Psoas muscle (tissue), 8 donors: ENCODE results near the gene DLX5. TPM values are rescaled to one million over a fixed set of nuclear protein-coding genes. Genes with fewer than 3 reads are reported as not detected.

Source experiments
- ATAC-seq, 4 donors: fragments of 200-7000 bp; cut with Tn5 transposase; one replicate each; pipeline ENCODE4 v1.9.1; 2020; ENCODE audit warnings: moderate library complexity in 3 of 4, mild to moderate bottlenecking in 2 of 4
- DNase-seq, 2 donors: peaks; one replicate each; pipeline ENCODE4 v3.0.0-alpha.2; 2020
- H3K27ac ChIP-seq: fragments of 200-600 bp; one replicate; pipeline ENCODE4 v1.8.0; 2022
- H3K27me3 ChIP-seq, 3 donors: fragments of 200-600 bp in 1 of 3; one replicate each; pipeline versions ENCODE4 v1.6.1 to v1.8.0; 2013 to 2022; ENCODE audit warnings: low read length in 2 of 3, mild to moderate bottlenecking in 2 of 3, moderate library complexity in 1 of 3; ENCODE audit not compliant: insufficient read depth in 3 of 3
- H3K36me3 ChIP-seq, 2 donors: fragments of 200-600 bp in 1 of 2; one replicate each; pipeline versions ENCODE4 v1.6.1 to v1.8.0; 2013 to 2022; ENCODE audit warnings: low read depth in 1 of 2, mild to moderate bottlenecking in 1 of 2, moderate library complexity in 1 of 2; ENCODE audit not compliant: insufficient read depth in 1 of 2
- H3K4me1 ChIP-seq: fragments of 200-600 bp; one replicate; pipeline ENCODE4 v1.8.0; 2022
- H3K4me3 ChIP-seq: fragments of 200-600 bp; one replicate; pipeline ENCODE4 v1.8.0; 2022; ENCODE audit warnings: mild to moderate bottlenecking
- H3K9me3 ChIP-seq: fragments of 200-600 bp; one replicate; pipeline ENCODE4 v1.8.0; 2022
- whole genome bisulfite sequencing, 3 donors: extraction: QIAGEN DNeasy Blood & Tissue Kit; methylation state at CpG; one replicate each; pipeline versions ENCODE4 v1.1.6 to v1.1.7; 2013; 5-methylcytosine and 5-hydroxymethylcytosine counted together
- intact Hi-C, 2 donors: fragments of 100-400 bp; cut with DNase I; formaldehyde crosslinking; loops; one replicate each; pipeline versions ENCODE4 v1.11.0 to v1.14.2; 2022
- polyA plus RNA-seq, 3 donors: library from polyadenylated mRNA; stranded (reverse); fragments of 200-250 nt; gene quantifications; one replicate each; pipeline ENCODE4 v1.2.3, GENCODE V29; 2013
- total RNA-seq, 4 donors: library from RNA; stranded (reverse); fragmentation: NEBNext Ultra II Directional in 2 of 4; extraction: Animal tissue kit (Norgen Biotek cat#: 25700) in 2 of 4; gene quantifications; one replicate each; pipeline versions ENCODE4 v1.2.1 to v1.2.4, GENCODE V29; 2021 to 2023
- TF ChIP-seq, protein P1 (sequence below): fragments of 200-600 bp; IDR thresholded peaks from one replicate; pipeline ENCODE4 v1.8.0; 2022; ENCODE audit warnings: antibody characterized with exemption
- donor health status: healthy with polysubstance abuse.
- donor health status: DM: no; HTN: no; CAD: no; lungs with moderate emphysema.
- donor health status: Bipolar disorder and iron deficiency.
- donor health status: healthy.
- donor health status: DM: yes; HTN: yes; CAD: no.
- donor health status: DM: no; HTN: no; CAD: no.
- donor health status: DM: no; HTN: no; CAD: no.
- donor health status: DM: yes; HTN: yes; CAD: no.

DLX5 gene
- total and polyA plus RNA-seq, 7 donors: not detected

DNA sequence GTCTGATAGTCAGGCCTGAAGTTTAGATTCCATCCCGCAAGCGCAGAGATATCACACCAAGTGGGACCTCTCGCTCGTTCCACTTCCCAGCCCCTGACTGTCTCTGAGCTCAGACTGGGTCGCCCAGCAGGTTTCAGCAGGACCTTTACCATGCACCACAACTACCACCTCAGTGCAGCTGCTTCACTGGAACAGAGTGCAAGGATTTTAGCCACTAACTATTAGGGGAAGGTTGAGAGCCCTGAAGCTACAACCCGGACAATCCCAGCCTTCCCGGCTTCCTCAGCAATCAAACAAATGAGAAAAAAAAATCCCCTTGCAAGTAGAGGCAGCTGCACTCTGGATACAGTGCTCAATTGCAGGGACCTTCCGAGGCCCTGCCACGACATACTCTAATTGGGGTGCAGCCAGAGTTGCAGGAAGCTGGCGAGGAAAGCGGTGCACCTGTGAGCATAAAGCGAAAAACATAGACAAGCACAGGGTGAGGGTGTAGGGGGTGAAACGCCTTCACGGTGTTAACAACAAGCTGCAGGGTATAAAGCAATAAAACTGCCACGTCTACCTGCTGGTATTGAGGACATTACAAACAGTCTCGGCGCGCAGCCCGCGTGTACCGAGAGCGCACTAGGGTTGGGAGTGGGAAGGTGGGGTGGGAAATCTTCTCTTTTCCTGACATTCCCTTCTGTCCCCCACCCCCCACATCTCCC is 21.9 kb downstream of the DLX5 start:
- Histone ChIP-seq H3K36me3 (no peaks in the 10 kb centered on the region), H3K4me1 (peaks cover 13% of the 10 kb centered on the region), H3K27me3 (peaks cover 7 to 100% (median 60%) of the 10 kb centered on the region in 3 donors), H3K4me3 (no peak overlapping the region), H3K27ac (no peak overlapping the region), H3K9me3 (no peaks in the 10 kb centered on the region)
- DNase-seq: no peak
- TF ChIP-seq, protein P1, sequence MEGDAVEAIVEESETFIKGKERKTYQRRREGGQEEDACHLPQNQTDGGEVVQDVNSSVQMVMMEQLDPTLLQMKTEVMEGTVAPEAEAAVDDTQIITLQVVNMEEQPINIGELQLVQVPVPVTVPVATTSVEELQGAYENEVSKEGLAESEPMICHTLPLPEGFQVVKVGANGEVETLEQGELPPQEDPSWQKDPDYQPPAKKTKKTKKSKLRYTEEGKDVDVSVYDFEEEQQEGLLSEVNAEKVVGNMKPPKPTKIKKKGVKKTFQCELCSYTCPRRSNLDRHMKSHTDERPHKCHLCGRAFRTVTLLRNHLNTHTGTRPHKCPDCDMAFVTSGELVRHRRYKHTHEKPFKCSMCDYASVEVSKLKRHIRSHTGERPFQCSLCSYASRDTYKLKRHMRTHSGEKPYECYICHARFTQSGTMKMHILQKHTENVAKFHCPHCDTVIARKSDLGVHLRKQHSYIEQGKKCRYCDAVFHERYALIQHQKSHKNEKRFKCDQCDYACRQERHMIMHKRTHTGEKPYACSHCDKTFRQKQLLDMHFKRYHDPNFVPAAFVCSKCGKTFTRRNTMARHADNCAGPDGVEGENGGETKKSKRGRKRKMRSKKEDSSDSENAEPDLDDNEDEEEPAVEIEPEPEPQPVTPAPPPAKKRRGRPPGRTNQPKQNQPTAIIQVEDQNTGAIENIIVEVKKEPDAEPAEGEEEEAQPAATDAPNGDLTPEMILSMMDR: no peak
- no peak for ATAC-seq
- 10 to 19% (median 15%) methylated on average over 22 of the region's 22 CpGs for WGBS, 3 donors
- intact Hi-C loops: no loop called here

DNA sequence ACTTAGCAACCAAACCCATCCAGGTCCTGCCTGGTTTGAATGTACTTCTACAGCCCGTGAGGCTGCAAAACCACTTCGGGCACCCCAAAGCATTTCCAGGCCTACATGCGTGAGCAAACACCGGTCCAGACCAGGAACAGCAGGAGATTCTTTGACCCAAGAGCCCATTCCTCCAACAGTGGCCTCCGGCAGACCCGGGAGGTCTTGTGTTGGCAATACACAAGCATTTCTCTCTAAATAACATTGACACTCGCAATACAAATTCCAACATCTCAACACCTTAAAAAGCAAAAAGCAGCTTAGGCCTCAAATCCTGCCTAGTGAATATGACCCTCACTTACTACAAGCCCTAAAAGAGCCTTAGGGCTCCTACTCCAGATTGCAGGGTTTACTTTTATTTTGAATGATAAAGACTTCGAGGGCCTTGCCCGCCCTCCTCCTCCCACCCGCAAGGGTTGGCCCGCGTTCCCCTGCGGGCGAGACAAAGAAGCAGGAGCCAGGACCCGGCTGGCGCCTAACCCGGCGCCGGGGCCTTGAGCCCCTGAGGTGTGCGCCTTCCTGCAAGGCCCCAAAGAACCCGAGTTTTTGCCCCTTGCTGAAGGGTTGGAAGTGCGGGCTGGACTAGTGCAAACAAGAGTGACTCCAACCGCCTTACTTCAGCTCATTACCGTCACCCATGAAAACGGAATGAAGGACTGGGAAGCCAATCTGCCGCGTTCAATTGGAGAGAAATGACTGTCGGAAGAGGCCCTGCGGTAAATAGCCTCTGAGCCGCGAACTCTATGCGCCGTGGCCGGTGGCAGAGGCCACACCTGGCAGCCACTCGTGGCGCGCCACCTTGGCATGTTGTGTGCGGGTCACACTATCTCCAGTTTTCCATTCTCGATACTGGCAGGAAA is 22.7 kb downstream of the DLX5 start:
- Histone ChIP-seq H3K27me3 (peaks cover 7 to 100% (median 63%) of the 10 kb centered on the region in 3 donors), H3K27ac (no peak overlapping the region), H3K4me3 (no peak overlapping the region), H3K9me3 (no peaks in the 10 kb centered on the region), H3K4me1 (peaks cover 14% of the 10 kb centered on the region), H3K36me3 (no peaks in the 10 kb centered on the region)
- ATAC-seq (no peak), DNase-seq (no peak)
- intact Hi-C loops: no loop called here
- WGBS, 3 donors: 35 to 55% (median 51%) methylated on average over 39 of the region's 39 CpGs
- TF ChIP-seq, protein P1: no peak

DNA sequence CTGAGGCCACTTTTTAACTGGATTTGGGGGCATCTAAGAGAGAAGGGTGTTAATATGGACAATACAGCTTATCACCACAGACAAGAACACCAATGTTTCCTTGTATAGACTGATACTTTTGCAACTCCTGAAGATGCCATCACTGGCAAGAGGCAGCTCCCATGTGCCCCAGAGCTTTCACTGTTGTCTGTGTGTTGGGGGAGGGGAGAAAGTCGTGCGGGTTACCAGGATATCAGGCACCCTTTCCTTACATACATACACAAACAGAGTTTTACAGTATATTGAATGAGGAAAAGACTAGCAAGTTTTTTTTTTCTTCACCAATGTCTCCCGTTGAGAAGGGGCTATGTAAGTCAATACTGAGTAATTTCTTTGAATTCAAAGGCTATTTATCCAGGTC is 23.4 kb downstream of the DLX5 start:
- DNase-seq (no peak), ATAC-seq (no peak)
- 24 to 46% (median 38%) methylated on average over 3 of the region's 3 CpGs for WGBS, 3 donors
- no peak overlapping the region for H3K4me3 ChIP-seq
- intact Hi-C loops: no loop called here
- H3K4me1 ChIP-seq: peaks cover 14% of the 10 kb centered on the region
- H3K27ac ChIP-seq: no peak overlapping the region
- H3K9me3 ChIP-seq: no peaks in the 10 kb centered on the region
- peaks cover 7 to 99% (median 63%) of the 10 kb centered on the region in 3 donors for H3K27me3 ChIP-seq
- H3K36me3 ChIP-seq: no peaks in the 10 kb centered on the region
- TF ChIP-seq, protein P1: no peak

DNA sequence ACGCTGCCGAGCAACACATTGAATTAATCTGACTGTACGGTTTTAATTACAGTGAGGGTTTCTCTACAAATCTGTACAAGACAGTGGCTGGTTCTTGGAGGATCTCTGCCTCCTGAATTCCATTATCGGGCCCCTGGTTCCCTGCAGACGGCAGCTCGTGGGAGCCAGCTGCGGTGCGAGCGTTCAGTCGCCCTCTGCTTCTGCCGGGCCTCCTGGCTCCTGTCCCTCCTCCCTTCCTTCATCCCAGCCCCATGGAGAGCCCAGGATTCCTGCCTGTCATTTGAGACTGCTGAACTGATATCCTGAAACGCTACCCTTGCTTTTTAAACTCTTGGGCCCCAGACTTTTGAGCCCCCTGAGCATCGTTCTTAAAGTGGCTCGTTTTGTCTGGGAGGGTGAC is 25.9 kb downstream of the DLX5 start:
- intact Hi-C loops: no loop called here
- no peak for ATAC-seq
- WGBS, 3 donors: 1 to 3% (median 2%) methylated on average over 14 of the region's 14 CpGs

More for the DNA sequence above, 25.9 kb downstream of the DLX5 start:
- H3K4me3 ChIP-seq: no peak overlapping the region
- H3K27me3 ChIP-seq: peaks cover 10 to 99% (median 59%) of the 10 kb centered on the region in 3 donors
- no peak for DNase-seq
- no peaks in the 10 kb centered on the region for H3K9me3 ChIP-seq
- no peak overlapping the region for H3K27ac ChIP-seq
- TF ChIP-seq, protein P1: no peak
- H3K4me1 ChIP-seq: peaks cover 3% of the 10 kb centered on the region
- no peaks in the 10 kb centered on the region for H3K36me3 ChIP-seq
